Liver (tissue), 9 donors: Measurements from ENCODE around the gene PROX2. TPM values are rescaled to one million over a fixed set of nuclear protein-coding genes. Genes with fewer than 3 reads are reported as not detected.

Experiments used
- DNase-seq: peaks from one replicate; pipeline ENCODE4 v3.0.0-alpha.2; 2017; ENCODE audit warnings: low spot score
- H3K27ac ChIP-seq, 2 donors: one replicate each; pipeline ENCODE4 v1.7.0; 2013; ENCODE audit warnings: inconsistent platforms in 2 of 2, low read length in 2 of 2, control low read depth in 1 of 2, low read depth in 1 of 2, mild to moderate bottlenecking in 1 of 2
- H3K27me3 ChIP-seq, 4 donors: one replicate each; pipeline versions ENCODE4 v1.6.1 to v1.7.0; 2013; ENCODE audit warnings: low read length in 3 of 4, inconsistent platforms in 1 of 4, mild to moderate bottlenecking in 1 of 4, moderate library complexity in 1 of 4; ENCODE audit not compliant: control insufficient read depth in 4 of 4, insufficient read depth in 4 of 4
- H3K36me3 ChIP-seq, 4 donors: one replicate each; pipeline versions ENCODE4 v1.6.1 to v1.7.0; 2013; ENCODE audit warnings: low read length in 3 of 4, mild to moderate bottlenecking in 3 of 4, low read depth in 1 of 4, moderate library complexity in 1 of 4; ENCODE audit not compliant: control insufficient read depth in 4 of 4, insufficient read depth in 3 of 4
- H3K4me1 ChIP-seq, 4 donors: one replicate each; pipeline versions ENCODE4 v1.6.1 to v1.7.0; 2013; ENCODE audit warnings: low read length in 3 of 4, mild to moderate bottlenecking in 3 of 4, moderate library complexity in 1 of 4; ENCODE audit not compliant: control insufficient read depth in 4 of 4, insufficient read depth in 4 of 4
- H3K4me3 ChIP-seq, 3 donors: one replicate each; pipeline versions ENCODE4 v1.6.1 to v1.7.0; 2013; ENCODE audit warnings: low read length in 3 of 3, control low read depth in 1 of 3, low read depth in 1 of 3, mild to moderate bottlenecking in 1 of 3
- H3K9ac ChIP-seq, 2 donors: one replicate each; pipeline ENCODE4 v1.7.0; 2013; ENCODE audit warnings: low read length in 2 of 2, mild to moderate bottlenecking in 2 of 2, moderate library complexity in 2 of 2, control low read depth in 1 of 2, low read depth in 1 of 2
- H3K9me3 ChIP-seq, 4 donors: one replicate each; pipeline versions ENCODE4 v1.6.1 to v1.7.0; 2013; ENCODE audit warnings: low read length in 3 of 4; ENCODE audit not compliant: control insufficient read depth in 4 of 4
- ATF3 ChIP-seq: IDR thresholded peaks from 2 replicates; pipeline ENCODE4 v1.6.1; 2016; ENCODE audit warnings: antibody characterized with exemption
- CTCF ChIP-seq: fragments of 150-350 bp; IDR thresholded peaks from 2 replicates; pipeline ENCODE4 v1.5.1; 2017; ENCODE audit warnings: improper control_type of control experiment, low read depth, low read length; ENCODE audit not compliant: missing input control
- EGR1 ChIP-seq, 2 donors: IDR thresholded peaks; 2 replicates each; pipeline ENCODE4 v1.6.1; 2016 to 2018; ENCODE audit warnings: antibody characterized with exemption in 2 of 2, low read depth in 2 of 2
- FOXA1 ChIP-seq: IDR thresholded peaks from 2 replicates; pipeline ENCODE4 v1.6.1; 2016; ENCODE audit warnings: antibody characterized with exemption
- FOXA2 ChIP-seq: IDR thresholded peaks from 2 replicates; pipeline ENCODE4 v1.6.1; 2016; ENCODE audit warnings: antibody characterized with exemption
- GABPA ChIP-seq, 2 donors: IDR thresholded peaks in 1 of 2; conservative IDR thresholded peaks in 1 of 2; 2 replicates each; pipeline ENCODE4 v1.6.1; 2016; ENCODE audit warnings: antibody characterized with exemption in 2 of 2, mild to moderate bottlenecking in 1 of 2, moderate library complexity in 1 of 2
- HNF4A ChIP-seq, 2 donors: conservative IDR thresholded peaks; 2 replicates each; pipeline ENCODE4 v1.6.1; 2016; ENCODE audit warnings: antibody characterized with exemption in 2 of 2, mild to moderate bottlenecking in 2 of 2
- HNF4G ChIP-seq: IDR thresholded peaks from 2 replicates; pipeline ENCODE4 v1.6.1; 2016; ENCODE audit warnings: antibody characterized with exemption
- JUND ChIP-seq, 2 donors: IDR thresholded peaks; 2 replicates each; pipeline ENCODE4 v1.6.1; 2016; ENCODE audit warnings: antibody characterized with exemption in 2 of 2
- MAX ChIP-seq: IDR thresholded peaks from 2 replicates; pipeline ENCODE4 v1.6.1; 2016; ENCODE audit warnings: antibody characterized with exemption
- NR2F2 ChIP-seq: IDR thresholded peaks from 2 replicates; pipeline ENCODE4 v1.6.1; 2016; ENCODE audit warnings: antibody characterized with exemption
- RAD21 ChIP-seq, 2 donors: IDR thresholded peaks; 2 replicates each; pipeline ENCODE4 v1.6.1; 2016; ENCODE audit warnings: antibody characterized with exemption in 2 of 2, mild to moderate bottlenecking in 2 of 2
- RXRA ChIP-seq, 2 donors: IDR thresholded peaks; 2 replicates each; pipeline ENCODE4 v1.6.1; 2017 to 2018; ENCODE audit warnings: antibody characterized with exemption in 2 of 2, mild to moderate bottlenecking in 1 of 2
- SP1 ChIP-seq: IDR thresholded peaks from 2 replicates; pipeline ENCODE4 v1.6.1; 2018; ENCODE audit warnings: antibody characterized with exemption, mild to moderate bottlenecking
- TAF1 ChIP-seq: conservative IDR thresholded peaks from 2 replicates; pipeline ENCODE4 v1.6.1; 2016; ENCODE audit warnings: antibody characterized with exemption, mild to moderate bottlenecking
- YY1 ChIP-seq: IDR thresholded peaks from 2 replicates; pipeline ENCODE4 v1.6.1; 2016; ENCODE audit warnings: antibody characterized with exemption, mild to moderate bottlenecking
- ZBTB33 ChIP-seq: IDR thresholded peaks from 2 replicates; pipeline ENCODE4 v1.6.1; 2016; ENCODE audit warnings: antibody characterized with exemption
- WGBS: extraction: QIAGEN DNeasy Blood & Tissue Kit; methylation state at CpG from one replicate; pipeline ENCODE4 v1.1.7; 2013; 5-methylcytosine and 5-hydroxymethylcytosine counted together
- polyA plus RNA-seq, 2 donors: library from polyadenylated mRNA; stranded (reverse) in 1 of 2; unstranded in 1 of 2; fragments of 200-250 nt in 1 of 2; fragments of >200 nt in 1 of 2; fragmentation: Nextera tagmentation in 1 of 2; extraction: Ambion mirVana in 1 of 2; gene quantifications; one replicate each; pipeline versions ENCODE4 v1.2.1 to v1.2.3, GENCODE V29; 2013 to 2015
- total RNA-seq, 2 donors: library from RNA; depleted of rRNA; stranded (reverse); fragments of >200 nt; gene quantifications; one replicate each; pipeline ENCODE4 v1.2.3, GENCODE V29; 2014
- TF ChIP-seq, protein P1 (sequence below): IDR thresholded peaks from 2 replicates; pipeline ENCODE4 v1.6.1; 2016; ENCODE audit warnings: antibody characterized with exemption, mild to moderate bottlenecking
- donor health status: healthy.
- donor health status: healthy.
- donor health status: healthy.
- donor health status: healthy.
- donor health status: healthy.

Gene PROX2
- total and polyA plus RNA-seq, 4 donors, result 0.06 TPM; not detected in 3

GRCh38 chr14:74855945-74856344, 20.0 kb downstream of the PROX2 start (continued):
- TF ChIP-seq CTCF, result no peak
- no peak for TF ChIP-seq RXRA (IDR thresholded peaks at IDR 0.05)
- no peak for TF ChIP-seq YY1

DNA sequence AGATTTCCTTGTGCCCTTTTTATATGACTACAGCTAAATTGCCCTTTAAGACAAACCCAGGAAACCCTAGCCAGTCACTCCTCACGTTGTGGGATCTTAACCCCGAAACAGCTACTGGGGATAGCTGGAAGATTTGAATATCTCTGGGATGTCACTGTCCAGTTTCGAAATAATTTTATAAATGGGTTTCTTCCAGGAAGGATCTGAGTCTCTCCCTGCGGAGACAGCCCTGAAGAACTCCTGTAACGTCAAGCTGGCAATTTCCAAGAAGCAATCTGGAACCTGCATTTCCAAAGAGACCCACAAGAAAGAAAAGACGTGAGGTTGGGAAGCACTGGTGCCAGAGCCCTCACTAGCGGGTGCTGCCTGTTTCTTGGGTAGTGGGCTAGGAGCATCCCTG, 20.9 kb downstream of the PROX2 start:
- Histone ChIP-seq H3K27ac (peak overlapping the region in 1 of 2 donors; percentile 32), H3K27me3 (no peaks in the 10 kb centered on the region), H3K9ac (no peak overlapping the region), H3K9me3 (no peaks in the 10 kb centered on the region), H3K4me3 (no peak overlapping the region), H3K4me1 (peaks cover 0 to 15% (median 3%) of the 10 kb centered on the region in 4 donors), H3K36me3 (no peaks in the 10 kb centered on the region)
- no peak for DNase-seq
- TF ChIP-seq TAF1, result no peak
- no peak for TF ChIP-seq HNF4G
- no peak for TF ChIP-seq GABPA (IDR thresholded peaks at IDR 0.05 in 1 of 2, conservative IDR thresholded peaks at IDR 0.05 in 1 of 2)
- no peak for TF ChIP-seq RXRA (IDR thresholded peaks at IDR 0.05)
- TF ChIP-seq YY1, result no peak
- no peak for TF ChIP-seq FOXA1
- TF ChIP-seq EGR1 (IDR thresholded peaks at IDR 0.05; ENCODE audit: low read depth in 2 of 2), result no peak
- no peak for TF ChIP-seq SP1
- TF ChIP-seq FOXA2, result no peak
- TF ChIP-seq, protein P1, sequence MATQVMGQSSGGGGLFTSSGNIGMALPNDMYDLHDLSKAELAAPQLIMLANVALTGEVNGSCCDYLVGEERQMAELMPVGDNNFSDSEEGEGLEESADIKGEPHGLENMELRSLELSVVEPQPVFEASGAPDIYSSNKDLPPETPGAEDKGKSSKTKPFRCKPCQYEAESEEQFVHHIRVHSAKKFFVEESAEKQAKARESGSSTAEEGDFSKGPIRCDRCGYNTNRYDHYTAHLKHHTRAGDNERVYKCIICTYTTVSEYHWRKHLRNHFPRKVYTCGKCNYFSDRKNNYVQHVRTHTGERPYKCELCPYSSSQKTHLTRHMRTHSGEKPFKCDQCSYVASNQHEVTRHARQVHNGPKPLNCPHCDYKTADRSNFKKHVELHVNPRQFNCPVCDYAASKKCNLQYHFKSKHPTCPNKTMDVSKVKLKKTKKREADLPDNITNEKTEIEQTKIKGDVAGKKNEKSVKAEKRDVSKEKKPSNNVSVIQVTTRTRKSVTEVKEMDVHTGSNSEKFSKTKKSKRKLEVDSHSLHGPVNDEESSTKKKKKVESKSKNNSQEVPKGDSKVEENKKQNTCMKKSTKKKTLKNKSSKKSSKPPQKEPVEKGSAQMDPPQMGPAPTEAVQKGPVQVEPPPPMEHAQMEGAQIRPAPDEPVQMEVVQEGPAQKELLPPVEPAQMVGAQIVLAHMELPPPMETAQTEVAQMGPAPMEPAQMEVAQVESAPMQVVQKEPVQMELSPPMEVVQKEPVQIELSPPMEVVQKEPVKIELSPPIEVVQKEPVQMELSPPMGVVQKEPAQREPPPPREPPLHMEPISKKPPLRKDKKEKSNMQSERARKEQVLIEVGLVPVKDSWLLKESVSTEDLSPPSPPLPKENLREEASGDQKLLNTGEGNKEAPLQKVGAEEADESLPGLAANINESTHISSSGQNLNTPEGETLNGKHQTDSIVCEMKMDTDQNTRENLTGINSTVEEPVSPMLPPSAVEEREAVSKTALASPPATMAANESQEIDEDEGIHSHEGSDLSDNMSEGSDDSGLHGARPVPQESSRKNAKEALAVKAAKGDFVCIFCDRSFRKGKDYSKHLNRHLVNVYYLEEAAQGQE, result no peak
- no peak for TF ChIP-seq CTCF
- no peak for TF ChIP-seq NR2F2
- no peak for TF ChIP-seq ATF3
- TF ChIP-seq HNF4A (conservative IDR thresholded peaks at IDR 0.05), result no peak
- TF ChIP-seq MAX, result no peak
- TF ChIP-seq RAD21 (IDR thresholded peaks at IDR 0.05), result no peak
- no peak for TF ChIP-seq JUND (IDR thresholded peaks at IDR 0.05)
- TF ChIP-seq ZBTB33, result no peak
- WGBS, result 74% methylated on average over 7 of the region's 7 CpGs
